Cerebellar cortex (tissue), 1 donor: ENCODE results near the gene ENPP6.
A peak's percentile ranks its signal among the peaks of the same experiment; 100 is the strongest.

Experiments
- DNase-seq: peaks from one replicate; pipeline ENCODE4 v3.0.0-alpha.2; 2015; ENCODE audit warnings: low spot score

The ENPP6 gene

DNA sequence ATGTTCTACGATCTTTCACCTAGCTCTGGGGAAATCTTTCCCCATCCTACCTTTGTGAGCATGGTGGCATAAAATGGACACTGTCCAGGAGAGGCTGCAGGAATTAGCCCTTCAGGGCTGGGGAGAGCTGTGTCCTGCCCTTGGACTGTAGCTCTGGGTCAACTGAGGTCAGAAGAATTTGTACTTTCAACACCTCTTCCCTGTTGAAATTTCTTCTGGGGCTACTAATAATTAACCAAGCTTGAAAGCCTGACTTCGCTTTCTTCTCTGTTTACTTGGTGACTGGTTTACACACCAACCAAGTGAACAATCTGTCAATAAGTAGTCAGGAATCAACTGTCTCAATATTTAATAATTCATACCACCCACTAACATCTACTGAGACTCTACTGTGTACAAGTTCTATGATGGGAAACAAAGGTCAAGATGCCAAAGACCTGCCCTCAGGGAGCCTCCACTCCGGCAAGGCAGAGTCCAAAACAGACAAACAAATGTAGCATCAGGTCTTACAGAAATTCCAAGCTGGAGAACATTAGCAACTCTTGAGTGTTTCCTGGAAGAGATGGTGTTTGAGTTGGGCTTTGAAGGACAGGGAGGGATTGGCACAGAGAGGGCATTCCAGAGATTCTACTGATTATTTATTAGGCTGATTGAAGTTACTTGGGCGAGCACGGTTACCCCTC is 113.1 kb downstream of the ENPP6 start:
- DNase-seq, result no peak

- no peak for DNase-seq
These were observed 114.0 kb downstream of the ENPP6 start for GRCh38 chr4:184103527-184104264.

DNA sequence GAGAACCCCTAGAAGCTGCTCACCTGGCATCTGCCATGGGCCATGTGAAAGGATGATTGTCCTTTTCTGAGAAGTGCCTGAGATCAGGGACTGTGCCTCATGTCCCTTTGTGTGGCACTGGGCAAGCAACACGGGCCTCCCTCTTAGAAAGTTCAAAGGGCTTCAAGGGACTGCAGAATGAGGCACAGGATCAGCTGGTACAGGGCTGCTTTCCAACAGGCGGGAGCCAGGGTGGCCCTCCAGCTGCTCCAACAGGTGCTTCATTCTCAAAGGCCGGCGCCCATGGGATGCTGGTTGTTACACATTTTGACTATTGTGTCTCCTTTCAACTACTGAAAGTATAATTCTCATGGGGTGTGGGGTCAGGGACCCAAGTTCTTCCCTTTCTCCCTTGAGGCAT is 114.7 kb downstream of the ENPP6 start:
- no peak for DNase-seq

DNA sequence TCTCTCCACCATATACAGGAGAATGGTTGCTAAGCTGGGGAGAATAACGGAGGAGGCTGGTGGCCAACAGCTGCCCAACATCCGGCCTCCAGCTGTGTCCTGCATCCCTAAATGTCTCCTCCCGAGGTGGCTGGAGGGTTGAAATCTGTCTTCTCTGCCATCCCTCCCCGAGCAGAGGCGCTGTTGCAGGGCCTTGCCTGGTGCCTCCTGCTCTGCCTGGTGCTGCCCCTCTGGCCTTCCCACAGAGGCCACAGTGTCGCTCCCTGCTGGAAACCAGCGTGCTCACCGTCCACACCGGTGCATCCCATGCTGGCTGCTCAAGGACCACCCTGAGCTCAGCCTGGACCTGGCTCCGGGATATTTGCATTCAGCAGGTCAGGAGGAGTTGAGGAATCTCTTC is 115.2 kb downstream of the ENPP6 start:
- DNase-seq, result no peak

GRCh38 chr4:184101711-184102110 is 116.0 kb downstream of the ENPP6 start:
- DNase-seq, result no peak

GRCh38 chr4:184100297-184100885 is 117.3 kb downstream of the ENPP6 start:
- no peak for DNase-seq

DNA sequence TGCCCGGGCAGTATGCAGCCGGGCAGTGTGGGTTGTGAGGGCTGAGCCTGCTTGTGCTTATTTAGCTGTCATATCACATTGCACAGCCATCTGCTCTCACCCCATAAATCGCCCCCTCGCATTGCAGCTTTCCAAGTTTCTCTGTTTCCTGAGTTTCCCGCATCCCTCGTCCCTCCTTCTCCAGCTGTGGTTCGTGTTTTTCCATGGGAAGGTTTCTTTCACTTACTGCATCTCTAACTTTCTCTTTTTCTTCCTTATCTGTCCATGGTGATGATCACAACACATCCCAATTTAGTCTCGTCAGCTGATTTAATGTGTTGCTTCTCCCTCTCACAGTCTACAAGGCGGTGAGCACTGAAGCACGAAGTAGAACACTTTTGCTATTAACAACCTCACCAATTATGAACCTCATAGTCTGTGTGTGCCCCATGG is 118.1 kb downstream of the ENPP6 start:
- no peak for DNase-seq

DNA sequence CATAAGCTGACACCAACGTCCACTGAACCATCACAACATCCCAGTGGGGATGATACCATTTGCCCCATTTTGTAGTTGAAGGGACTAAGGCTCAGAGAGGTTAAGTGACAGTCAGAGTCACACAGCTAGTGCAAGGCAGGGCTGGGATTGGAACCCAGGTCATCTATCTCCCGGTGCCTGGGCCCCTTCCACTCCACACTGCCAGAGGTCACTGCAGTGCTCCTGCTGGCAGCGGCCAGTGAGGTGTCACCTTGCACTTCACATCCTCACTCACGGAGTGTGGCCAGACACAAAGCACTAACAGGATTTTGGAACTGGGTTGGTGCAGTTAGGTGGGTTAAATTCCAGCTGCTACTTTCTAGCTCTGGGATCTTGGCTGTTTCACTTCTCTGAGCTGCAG is 118.7 kb downstream of the ENPP6 start:
- no peak for DNase-seq

GRCh38 chr4:184097815-184098214 is 119.9 kb downstream of the ENPP6 start:
- no peak for DNase-seq

DNA sequence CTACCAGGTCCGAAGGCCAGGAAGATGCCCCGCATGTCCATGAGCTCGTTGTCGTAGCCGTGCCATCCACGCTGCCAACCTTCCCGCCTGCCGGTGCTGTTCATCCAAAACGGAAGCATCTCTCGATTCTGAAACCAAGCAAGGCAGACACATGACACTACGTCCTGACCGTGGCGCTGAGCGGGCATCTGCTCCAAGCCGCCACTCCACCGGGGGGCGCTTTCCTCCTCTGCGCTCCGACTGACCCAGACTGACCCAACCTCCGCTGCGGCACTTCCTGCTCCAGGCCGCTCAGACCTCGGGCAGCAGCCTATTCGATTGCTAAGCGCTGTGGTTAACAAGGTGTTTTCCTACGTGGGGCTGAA is 120.5 kb downstream of the ENPP6 start:
- DNase-seq, result peak; percentile 30

GRCh38 chr4:184096561-184097240 is 121.0 kb downstream of the ENPP6 start:
- DNase-seq, result no peak

- DNase-seq, result no peak
These were observed 123.0 kb downstream of the ENPP6 start for GRCh38 chr4:184094532-184095159.

- DNase-seq, result no peak
These were observed 125.7 kb downstream of the ENPP6 start for GRCh38 chr4:184091986-184092385.

- no peak for DNase-seq
These were observed 127.1 kb downstream of the ENPP6 start for GRCh38 chr4:184090571-184090970.

DNA sequence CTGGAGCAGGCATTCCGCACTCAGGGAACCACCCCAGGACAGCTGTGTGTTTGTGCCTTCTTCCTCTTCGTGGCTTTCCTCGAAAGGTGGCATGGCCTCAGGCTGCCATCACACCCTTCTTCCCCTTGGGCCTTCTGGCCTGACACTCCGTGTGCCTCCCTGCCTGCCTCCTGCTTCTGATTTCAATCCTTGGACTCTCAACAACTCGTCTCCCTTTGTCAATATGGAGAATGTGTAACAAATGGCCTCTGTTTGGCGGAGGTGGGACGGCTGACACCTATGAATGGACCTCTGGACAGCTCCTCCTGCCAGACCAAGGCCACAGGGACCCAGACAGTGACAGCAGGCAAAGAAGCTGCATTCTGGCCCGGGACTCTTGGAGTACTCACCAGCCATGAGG is 137.0 kb downstream of the ENPP6 start:
- DNase-seq, result no peak

- no peak for DNase-seq
These were observed 142.8 kb downstream of the ENPP6 start for GRCh38 chr4:184074677-184075388.

GRCh38 chr4:184067931-184068554 is 149.6 kb downstream of the ENPP6 start:
- DNase-seq, result no peak

- no peak for DNase-seq
These were observed 150.9 kb downstream of the ENPP6 start for GRCh38 chr4:184066584-184067300.

- no peak for DNase-seq
These were observed 152.8 kb downstream of the ENPP6 start for GRCh38 chr4:184064877-184065276.

DNA sequence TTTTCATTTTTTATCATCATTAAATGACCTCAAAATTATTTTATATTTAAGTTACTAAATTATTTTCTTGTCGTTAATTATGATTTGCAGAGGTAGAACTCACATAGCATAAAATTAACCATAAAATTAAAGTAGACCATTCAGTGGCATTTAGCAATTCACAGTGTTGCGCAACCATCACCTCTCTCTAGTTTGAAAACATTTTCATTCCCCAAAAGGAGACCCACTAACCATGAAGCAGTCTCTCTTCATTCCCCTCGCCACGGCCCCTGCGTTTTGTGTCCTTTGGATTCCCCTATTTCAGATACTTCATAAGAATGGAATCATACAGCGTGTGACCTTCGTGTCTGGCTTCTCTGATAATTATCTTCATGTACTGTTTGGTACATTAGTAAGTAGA is 154.9 kb downstream of the ENPP6 start:
- DNase-seq, result no peak

DNA sequence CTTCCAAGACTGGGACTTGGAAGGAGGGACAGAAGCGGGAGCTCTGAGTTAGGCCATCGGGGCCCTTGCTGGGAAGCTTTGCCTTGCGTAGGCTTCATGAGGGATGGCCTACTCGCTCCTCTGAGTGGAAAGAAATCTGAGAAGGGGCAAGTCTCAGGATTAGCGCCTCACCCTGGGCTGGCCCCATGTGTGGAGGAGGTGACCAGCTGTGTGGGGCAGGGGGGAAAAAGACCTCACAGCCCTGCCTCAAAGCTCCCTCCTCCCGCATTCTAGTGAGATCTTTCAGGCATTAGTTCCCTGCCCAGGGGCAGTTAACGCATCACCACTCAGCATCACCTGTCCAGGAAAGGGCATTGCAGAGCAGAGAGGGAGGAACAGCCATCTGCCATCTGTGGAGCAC is 156.1 kb downstream of the ENPP6 start:
- DNase-seq, result no peak
